RWPE1 (cell line): Measurements from ENCODE around the gene NCAPD2.
"Not testable (repeated sequence)": the region's sequence is repeated elsewhere in the genome, so short reads cannot be mapped to it uniquely, and the experiment has no call there.

Experiments used
- CTCF ChIA-PET: fragments of 350-600 bp; sonication (Branson Sonifier 250); formaldehyde crosslinking; extraction: SDS; loops from one replicate; lab custom pipeline; 2021; lab: Yijun Ruan, JAX
- POLR2A ChIA-PET: fragments of 400-600 bp; formaldehyde crosslinking; extraction: SDS; loops from one replicate; lab custom pipeline; 2020; ENCODE audit warnings: antibody characterized with exemption; ENCODE audit not compliant: low non-redundant PET; lab: Yijun Ruan, JAX
- DNase-seq: peaks from one replicate; pipeline ENCODE4 v3.0.0; 2012; ENCODE audit warnings: low spot score
- H3K27ac ChIP-seq: fragments of 450-650 bp; 2 replicates; pipeline ENCODE4 v1.5.1; 2017
- CTCF ChIP-seq: fragments of 450-650 bp; conservative IDR thresholded peaks from 2 replicates; pipeline ENCODE4 v1.5.1; 2017; ENCODE audit warnings: low read depth, mild to moderate bottlenecking

NCAPD2 gene

GRCh38 chr12:6553051-6553868 is 59.4 kb downstream of the NCAPD2 start:
- TF ChIP-seq CTCF: no peak
- no peak for DNase-seq
- H3K27ac ChIP-seq: peak overlapping the region; percentile 84
- CTCF ChIA-PET: interaction anchor here (0.6 to 1.9 kb wide), 4 partner anchors 13 to 104 kb away, joined by 3 to 8 read pairs (median 5); no protein-coding TSS in a partner anchor
- POLR2A ChIA-PET: interaction anchor here (0.5 kb wide), 1 partner anchor 365 kb away, joined by 4 read pairs; no protein-coding TSS in a partner anchor

- ChIA-PET POLR2A (no interaction called here), CTCF (interaction anchor here (1.0 to 1.9 kb wide), 3 partner anchors 12 to 48 kb away, joined by 4 to 8 read pairs (median 6); no protein-coding TSS in a partner anchor)
- no peak; the same call in 1 of the 2 replicates for TF ChIP-seq CTCF
- peak overlapping the region; percentile 46 for H3K27ac ChIP-seq
- DNase-seq: peak; percentile 63
These were observed 60.5 kb downstream of the NCAPD2 start for GRCh38 chr12:6554168-6555017.

- ChIA-PET CTCF (interaction anchor here (1.9 kb wide), 1 partner anchor 18 kb away, joined by 4 read pairs; no protein-coding TSS in a partner anchor), POLR2A (no interaction called here)
- no peak for DNase-seq
- H3K27ac ChIP-seq: peak overlapping the region; percentile 46
- no peak for TF ChIP-seq CTCF
These were observed 61.3 kb downstream of the NCAPD2 start for GRCh38 chr12:6555018-6555691.

GRCh38 chr12:6556496-6556817 is 62.6 kb downstream of the NCAPD2 start:
- DNase-seq, CTCF ChIA-PET, POLR2A ChIA-PET, H3K27ac ChIP-seq: not testable (repeated sequence)

- no peak for TF ChIP-seq CTCF
- ChIA-PET POLR2A (interaction anchor here (0.6 kb wide), 1 partner anchor 184 kb away, joined by 3 read pairs; no protein-coding TSS in a partner anchor), CTCF (interaction anchor here (0.9 to 1.4 kb wide), 4 partner anchors 18 to 94 kb away, joined by 3 to 7 read pairs (median 4); no protein-coding TSS in a partner anchor)
- DNase-seq: no peak
- peak overlapping the region; percentile 13; the same call in 1 of the 2 replicates for H3K27ac ChIP-seq
These were observed 63.0 kb downstream of the NCAPD2 start for GRCh38 chr12:6556857-6557256.

- peak overlapping the region; percentile 16; the same call in 1 of the 2 replicates for H3K27ac ChIP-seq
- TF ChIP-seq CTCF: 0 out of 2 replicates have a peak, but pooled peaks have one; percentile 30
- ChIA-PET CTCF (interaction anchor here (0.6 to 1.4 kb wide), 12 partner anchors 10 to 508 kb away, joined by 3 to 8 read pairs (median 4); partner anchors contain the start of gene NOP2), POLR2A (interaction anchor here (0.6 to 0.7 kb wide), 3 partner anchors 13 to 88 kb away, joined by 5 to 8 read pairs (median 6); partner anchors contain the start of genes LPAR5 and VAMP1)
- peak; percentile 53 for DNase-seq
These were observed 64.3 kb downstream of the NCAPD2 start for GRCh38 chr12:6558014-6558760.
